Nephron (organoid): ENCODE results near the gene ASS1.

Experiments used
- H3K27ac Mint-ChIP-seq, 3 experiments: 2 replicates each; pipeline ENCODE4 v1.8.0; 2020; ENCODE audit warnings: mixed read lengths in 3 of 3, mild to moderate bottlenecking in 2 of 3, moderate library complexity in 1 of 3
- H3K27me3 Mint-ChIP-seq: 2 replicates; pipeline ENCODE4 v1.8.0; 2021; ENCODE audit warnings: low read depth, mild to moderate bottlenecking, moderate library complexity, mixed read lengths
- H3K36me3 Mint-ChIP-seq: 2 replicates; pipeline ENCODE4 v1.8.0; 2020; ENCODE audit warnings: low read depth, mixed read lengths
- H3K4me1 Mint-ChIP-seq: 2 replicates; pipeline ENCODE4 v1.8.0; 2020; ENCODE audit warnings: mixed read lengths
- H3K4me3 Mint-ChIP-seq, 3 experiments: 2 replicates each; pipeline ENCODE4 v1.8.0; 2020; ENCODE audit warnings: mild to moderate bottlenecking in 3 of 3, mixed read lengths in 3 of 3, moderate library complexity in 2 of 3
- H3K9me3 Mint-ChIP-seq: 2 replicates; pipeline ENCODE4 v1.8.0; 2020; ENCODE audit warnings: mixed read lengths
- TF ChIP-seq, protein P1 (sequence below), 3 experiments: fragments of 200-600 bp; sonication (generic); IDR thresholded peaks; one replicate each; pipeline ENCODE4 v1.5.0; 2021; ENCODE audit warnings: antibody characterized with exemption in 3 of 3; ENCODE audit not compliant: unreplicated experiment in 3 of 3

The ASS1 gene

GRCh38 chr9:130421802-130422276 lies 22.9 kb upstream of the ASS1 start:
- Mint-ChIP-seq H3K4me1 (peaks cover 19% of the 10 kb centered on the region), H3K27ac (no peak overlapping the region), H3K4me3 (no peak overlapping the region), H3K27me3 (peaks cover 71% of the 10 kb centered on the region), H3K9me3 (no peaks in the 10 kb centered on the region), H3K36me3 (no peaks in the 10 kb centered on the region)
- TF ChIP-seq, protein P1, sequence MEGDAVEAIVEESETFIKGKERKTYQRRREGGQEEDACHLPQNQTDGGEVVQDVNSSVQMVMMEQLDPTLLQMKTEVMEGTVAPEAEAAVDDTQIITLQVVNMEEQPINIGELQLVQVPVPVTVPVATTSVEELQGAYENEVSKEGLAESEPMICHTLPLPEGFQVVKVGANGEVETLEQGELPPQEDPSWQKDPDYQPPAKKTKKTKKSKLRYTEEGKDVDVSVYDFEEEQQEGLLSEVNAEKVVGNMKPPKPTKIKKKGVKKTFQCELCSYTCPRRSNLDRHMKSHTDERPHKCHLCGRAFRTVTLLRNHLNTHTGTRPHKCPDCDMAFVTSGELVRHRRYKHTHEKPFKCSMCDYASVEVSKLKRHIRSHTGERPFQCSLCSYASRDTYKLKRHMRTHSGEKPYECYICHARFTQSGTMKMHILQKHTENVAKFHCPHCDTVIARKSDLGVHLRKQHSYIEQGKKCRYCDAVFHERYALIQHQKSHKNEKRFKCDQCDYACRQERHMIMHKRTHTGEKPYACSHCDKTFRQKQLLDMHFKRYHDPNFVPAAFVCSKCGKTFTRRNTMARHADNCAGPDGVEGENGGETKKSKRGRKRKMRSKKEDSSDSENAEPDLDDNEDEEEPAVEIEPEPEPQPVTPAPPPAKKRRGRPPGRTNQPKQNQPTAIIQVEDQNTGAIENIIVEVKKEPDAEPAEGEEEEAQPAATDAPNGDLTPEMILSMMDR (IDR thresholded peaks at IDR 0.05; ENCODE audit: unreplicated experiment in 3 of 3) = no peak

- Mint-ChIP-seq H3K4me1 (peaks cover 19% of the 10 kb centered on the region), H3K27me3 (peaks cover 70% of the 10 kb centered on the region), H3K4me3 (no peak overlapping the region), H3K27ac (peak overlapping the region in 2 of 3 experiments; percentile 65), H3K9me3 (no peaks in the 10 kb centered on the region), H3K36me3 (no peaks in the 10 kb centered on the region)
- TF ChIP-seq, protein P1 (IDR thresholded peaks at IDR 0.05; ENCODE audit: unreplicated experiment in 3 of 3) = no peak
These were observed 22.2 kb upstream of the ASS1 start for GRCh38 chr9:130422546-130422945.

DNA sequence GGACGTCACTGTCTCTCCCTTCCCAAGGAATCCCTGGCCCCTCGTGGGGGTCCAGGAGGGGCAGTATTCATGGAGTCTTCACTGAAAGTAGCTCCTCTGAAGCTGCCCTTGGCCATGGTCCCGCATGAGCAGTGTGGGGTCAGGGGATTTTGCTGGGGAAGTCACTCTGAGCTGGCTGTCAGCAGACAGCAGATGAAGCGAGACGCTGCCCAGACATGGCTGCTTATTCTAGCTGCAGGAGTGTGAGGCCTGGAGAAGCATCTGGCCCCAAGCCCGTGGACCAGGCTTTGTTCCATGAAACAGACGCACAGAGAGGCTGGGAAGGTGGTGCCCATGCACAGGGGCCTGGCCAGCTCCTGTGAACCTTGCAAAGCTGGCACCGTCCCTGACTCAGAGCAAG lies 21.5 kb upstream of the ASS1 start:
- TF ChIP-seq, protein P1 (IDR thresholded peaks at IDR 0.05; ENCODE audit: unreplicated experiment in 3 of 3) = no peak
- H3K27me3 Mint-ChIP-seq = peaks cover 70% of the 10 kb centered on the region
- no peaks in the 10 kb centered on the region for H3K36me3 Mint-ChIP-seq
- H3K4me3 Mint-ChIP-seq = no peak overlapping the region
- no peaks in the 10 kb centered on the region for H3K9me3 Mint-ChIP-seq
- peak overlapping the region in 2 of 3 experiments; percentile 65 for H3K27ac Mint-ChIP-seq
- H3K4me1 Mint-ChIP-seq = peaks cover 19% of the 10 kb centered on the region

GRCh38 chr9:130424595-130425454 lies 19.9 kb upstream of the ASS1 start:
- Mint-ChIP-seq H3K9me3 (no peaks in the 10 kb centered on the region), H3K4me1 (peaks cover 19% of the 10 kb centered on the region), H3K27me3 (peaks cover 68% of the 10 kb centered on the region), H3K27ac (no peak overlapping the region), H3K4me3 (no peak overlapping the region), H3K36me3 (no peaks in the 10 kb centered on the region)
- TF ChIP-seq, protein P1 (IDR thresholded peaks at IDR 0.05; ENCODE audit: unreplicated experiment in 3 of 3) = no peak

GRCh38 chr9:130425741-130426466 lies 18.9 kb upstream of the ASS1 start:
- Mint-ChIP-seq H3K9me3 (no peaks in the 10 kb centered on the region), H3K27me3 (peaks cover 67% of the 10 kb centered on the region), H3K4me3 (no peak overlapping the region), H3K4me1 (peaks cover 19% of the 10 kb centered on the region), H3K36me3 (no peaks in the 10 kb centered on the region), H3K27ac (no peak overlapping the region)
- TF ChIP-seq, protein P1 (IDR thresholded peaks at IDR 0.05; ENCODE audit: unreplicated experiment in 3 of 3) = no peak
